ENCODE data around the gene VWF. TPM values are rescaled to one million over a fixed set of nuclear protein-coding genes. Genes with fewer than 3 reads are reported as not detected.
"Not testable (repeated sequence)": the region's sequence is repeated elsewhere in the genome, so short reads cannot be mapped to it uniquely, and the experiment has no call there.

VWF gene
- total and polyA plus RNA-seq, 2 of the 13 experiments (the other 11 are each of a cell fraction or from before 2014, with no cell fraction given) = 0.20 to 0.25 TPM

GRCh38 chr12:6142368-6143302, 18.2 kb upstream of the VWF start:
- CTCF ChIA-PET (ENCODE audit: low intra/inter-chr PET ratio, low total read pairs) = not testable (repeated sequence)

GRCh38 chr12:6141731-6142367, 17.4 kb upstream of the VWF start:
- BruUV-seq (replicated peaks); DNase-seq (ENCODE audit: low spot score); in situ Hi-C loops (cut with HindIII; ENCODE audit: extremely low pct_ligation_motif_present, low pct_unique_long_range_greater_than_20kb); H3K27ac ChIP-seq (ENCODE audit: extremely low read length, insufficient read depth, low read length); H3K79me2 ChIP-seq (ENCODE audit: insufficient read depth, low read length); H3K4me2 ChIP-seq (ENCODE audit: low read depth, low read length); FAIRE-seq; H3K36me3 ChIP-seq (replicated peaks in 1 of 2; ENCODE audit: control insufficient read depth in 1 of 2, insufficient read depth in 2 of 2, low read length in 2 of 2); H3K9me3 ChIP-seq (ENCODE audit: low read length); intact Hi-C loops (cut with micrococcal nuclease; ENCODE audit: unreplicated experiment); H3K4me1 ChIP-seq (ENCODE audit: insufficient read depth, low read length); CTCF ChIA-PET (ENCODE audit: low intra/inter-chr PET ratio, low total read pairs); H3K27me3 ChIP-seq (ENCODE audit: control insufficient read depth in 1 of 2, insufficient read depth in 2 of 2, low read length in 2 of 2); H2AFZ ChIP-seq (ENCODE audit: low read length); POLR2A ChIA-PET; H3K9ac ChIP-seq (ENCODE audit: insufficient read depth, low read depth, low read length); ATAC-seq; H3K4me3 ChIP-seq (replicated peaks in 1 of 3; ENCODE audit: insufficient read depth in 1 of 3, low read depth in 2 of 3, low read length in 3 of 3); H4K20me1 ChIP-seq (ENCODE audit: insufficient read depth, low read length): not testable (repeated sequence)
- WGBS (ENCODE audit: low lambda C conversion rate) = 43% methylated on average over 2 of the region's 16 CpGs

More at GRCh38 chr12:6142368-6143302, 18.2 kb upstream of the VWF start:
- POLR2A ChIA-PET; ATAC-seq; H3K27me3 ChIP-seq (ENCODE audit: control insufficient read depth in 1 of 2, insufficient read depth in 2 of 2, low read length in 2 of 2); H2AFZ ChIP-seq (ENCODE audit: low read length); H3K4me3 ChIP-seq (replicated peaks in 1 of 3; ENCODE audit: insufficient read depth in 1 of 3, low read depth in 2 of 3, low read length in 3 of 3); H3K4me1 ChIP-seq (ENCODE audit: insufficient read depth, low read length); intact Hi-C loops (cut with micrococcal nuclease; ENCODE audit: unreplicated experiment); H3K4me2 ChIP-seq (ENCODE audit: low read depth, low read length); BruUV-seq (replicated peaks); H4K20me1 ChIP-seq (ENCODE audit: insufficient read depth, low read length); H3K36me3 ChIP-seq (replicated peaks in 1 of 2; ENCODE audit: control insufficient read depth in 1 of 2, insufficient read depth in 2 of 2, low read length in 2 of 2); H3K9ac ChIP-seq (ENCODE audit: insufficient read depth, low read depth, low read length); in situ Hi-C loops (cut with HindIII; ENCODE audit: extremely low pct_ligation_motif_present, low pct_unique_long_range_greater_than_20kb); H3K27ac ChIP-seq (ENCODE audit: extremely low read length, insufficient read depth, low read length); DNase-seq (ENCODE audit: low spot score); H3K79me2 ChIP-seq (ENCODE audit: insufficient read depth, low read length); H3K9me3 ChIP-seq (ENCODE audit: low read length); FAIRE-seq: not testable (repeated sequence)
- TF ChIP-seq NFYC (CRISPR knock-in tag; IDR thresholded peaks at IDR 0.05) = peak; percentile 64
- peak; percentile 66 for TF ChIP-seq NFYB (CRISPR knock-in tag; IDR thresholded peaks at IDR 0.05)
- 49% methylated on average over 16 of the region's 35 CpGs for WGBS (ENCODE audit: low lambda C conversion rate)

Data from HepG2 (cell line).